Retinal pigment epithelial cell (primary cell): ENCODE data around the gene OR51B4.
A peak's percentile ranks its signal among the peaks of the same experiment; 100 is the strongest.

Source experiments
- DNase-seq: peaks from one replicate; pipeline ENCODE4 v3.0.0-alpha.2; 2010; ENCODE audit warnings: low read depth
- H3K4me3 ChIP-seq: 2 replicates; pipeline ENCODE4 v1.5.1; 2011; ENCODE audit warnings: mild to moderate bottlenecking, low read length, control low read depth, moderate library complexity
- TF ChIP-seq, protein P1 (sequence below): conservative IDR thresholded peaks from 2 replicates; pipeline ENCODE4 v1.5.1; 2011; ENCODE audit warnings: low read depth, low read length, control low read depth, inconsistent platforms

The OR51B4 gene, protein sequence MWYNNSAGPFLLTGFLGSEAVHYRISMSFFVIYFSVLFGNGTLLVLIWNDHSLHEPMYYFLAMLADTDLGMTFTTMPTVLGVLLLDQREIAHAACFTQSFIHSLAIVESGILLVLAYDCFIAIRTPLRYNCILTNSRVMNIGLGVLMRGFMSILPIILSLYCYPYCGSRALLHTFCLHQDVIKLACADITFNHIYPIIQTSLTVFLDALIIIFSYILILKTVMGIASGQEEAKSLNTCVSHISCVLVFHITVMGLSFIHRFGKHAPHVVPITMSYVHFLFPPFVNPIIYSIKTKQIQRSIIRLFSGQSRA

DNA sequence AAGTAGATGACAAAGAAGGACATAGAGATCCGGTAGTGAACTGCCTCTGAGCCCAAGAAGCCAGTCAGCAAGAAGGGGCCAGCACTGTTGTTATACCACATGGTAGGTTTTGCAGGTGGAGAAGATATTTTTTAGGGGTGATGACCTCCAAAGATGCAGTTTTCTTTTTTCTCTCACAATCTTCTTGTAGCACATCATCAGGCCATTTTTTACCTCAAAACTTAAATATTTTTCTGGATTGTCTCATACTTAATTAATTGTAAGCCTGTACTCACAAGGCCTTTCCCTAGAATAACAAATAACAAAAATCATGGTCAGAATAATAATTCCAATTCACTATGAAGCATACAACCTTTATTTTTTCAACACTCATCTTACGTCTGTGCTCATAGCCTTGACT is at the start of gene OR51B4:
OR51B4 (minus strand) TSS at position 101 of the 400 bp plus-strand sequence; CDS start at position 101, 0 bp downstream.
- TF ChIP-seq, protein P1, sequence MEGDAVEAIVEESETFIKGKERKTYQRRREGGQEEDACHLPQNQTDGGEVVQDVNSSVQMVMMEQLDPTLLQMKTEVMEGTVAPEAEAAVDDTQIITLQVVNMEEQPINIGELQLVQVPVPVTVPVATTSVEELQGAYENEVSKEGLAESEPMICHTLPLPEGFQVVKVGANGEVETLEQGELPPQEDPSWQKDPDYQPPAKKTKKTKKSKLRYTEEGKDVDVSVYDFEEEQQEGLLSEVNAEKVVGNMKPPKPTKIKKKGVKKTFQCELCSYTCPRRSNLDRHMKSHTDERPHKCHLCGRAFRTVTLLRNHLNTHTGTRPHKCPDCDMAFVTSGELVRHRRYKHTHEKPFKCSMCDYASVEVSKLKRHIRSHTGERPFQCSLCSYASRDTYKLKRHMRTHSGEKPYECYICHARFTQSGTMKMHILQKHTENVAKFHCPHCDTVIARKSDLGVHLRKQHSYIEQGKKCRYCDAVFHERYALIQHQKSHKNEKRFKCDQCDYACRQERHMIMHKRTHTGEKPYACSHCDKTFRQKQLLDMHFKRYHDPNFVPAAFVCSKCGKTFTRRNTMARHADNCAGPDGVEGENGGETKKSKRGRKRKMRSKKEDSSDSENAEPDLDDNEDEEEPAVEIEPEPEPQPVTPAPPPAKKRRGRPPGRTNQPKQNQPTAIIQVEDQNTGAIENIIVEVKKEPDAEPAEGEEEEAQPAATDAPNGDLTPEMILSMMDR: no peak
- H3K4me3 ChIP-seq: no peak within 1 kb of the TSS
- DNase-seq: no peak

- TF ChIP-seq, protein P1: no peak
- DNase-seq: no peak
Observed at GRCh38 chr11:5351208-5351607, 49.5 kb upstream of the OR51B4 start, which contains the start of gene OR51B6. OR51B6 (plus strand) TSS chr11:5351508; CDS start chr11:5351508, 0 bp downstream.

GRCh38 chr11:5349550-5349949 is 47.8 kb upstream of the OR51B4 start:
- TF ChIP-seq, protein P1: no peak
- no peak for DNase-seq
- no peak overlapping the region for H3K4me3 ChIP-seq

More at GRCh38 chr11:5351208-5351607, 49.5 kb upstream of the OR51B4 start, which contains the start of gene OR51B6:
- H3K4me3 ChIP-seq: no peak within 1 kb of the TSS

DNA sequence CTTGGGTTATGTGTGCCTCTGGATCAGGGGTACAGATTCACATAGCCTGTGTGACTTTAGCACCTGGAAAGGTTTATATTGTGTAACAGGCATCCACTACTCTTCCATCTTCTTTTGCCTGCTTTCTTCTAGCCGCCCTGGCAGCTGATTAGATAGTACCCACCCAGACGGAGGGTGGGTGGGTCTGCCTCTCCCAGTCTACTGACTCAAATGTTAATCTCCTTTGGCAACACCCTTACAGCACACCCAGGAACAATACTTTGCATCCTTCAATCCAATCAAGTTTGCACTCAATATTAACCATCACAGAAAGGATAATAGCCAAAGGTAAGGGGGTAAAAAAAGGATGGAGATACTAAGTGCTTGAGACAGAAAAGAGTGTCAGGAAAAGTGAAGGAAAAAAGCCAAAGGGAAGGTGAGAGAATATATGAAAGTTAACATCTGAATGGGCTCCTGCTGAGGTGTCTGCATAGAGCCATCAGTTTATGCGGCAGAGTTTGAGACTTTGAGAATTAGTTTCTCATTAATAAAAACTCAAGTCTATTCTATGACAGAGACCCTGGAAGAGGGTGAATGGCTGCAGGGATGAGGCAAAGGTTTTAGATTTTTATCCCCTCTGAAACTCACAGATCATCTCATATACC is 46.9 kb upstream of the OR51B4 start:
- TF ChIP-seq, protein P1: no peak
- no peak for DNase-seq
- H3K4me3 ChIP-seq: no peak overlapping the region

DNA sequence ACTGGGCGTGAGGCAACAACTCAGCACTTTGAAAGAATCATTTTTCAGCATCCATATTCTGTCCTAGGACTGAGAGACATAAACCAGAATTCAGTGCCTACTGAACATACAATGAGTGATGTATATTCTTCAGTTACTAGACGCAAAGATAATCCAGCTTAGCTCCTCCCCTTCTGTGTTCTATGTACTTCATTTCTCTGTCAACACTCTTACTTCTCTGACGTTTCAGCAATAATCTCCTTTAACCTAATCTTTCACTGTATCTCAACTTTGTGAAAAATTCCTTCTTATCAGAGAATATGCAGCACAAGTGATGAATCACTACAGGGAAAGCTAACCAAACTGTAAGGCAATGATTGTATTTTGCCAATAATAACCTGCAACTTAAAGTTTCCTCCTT is 44.1 kb upstream of the OR51B4 start:
- peak; percentile 48 for DNase-seq
- TF ChIP-seq, protein P1: no peak
- no peak overlapping the region for H3K4me3 ChIP-seq

DNA sequence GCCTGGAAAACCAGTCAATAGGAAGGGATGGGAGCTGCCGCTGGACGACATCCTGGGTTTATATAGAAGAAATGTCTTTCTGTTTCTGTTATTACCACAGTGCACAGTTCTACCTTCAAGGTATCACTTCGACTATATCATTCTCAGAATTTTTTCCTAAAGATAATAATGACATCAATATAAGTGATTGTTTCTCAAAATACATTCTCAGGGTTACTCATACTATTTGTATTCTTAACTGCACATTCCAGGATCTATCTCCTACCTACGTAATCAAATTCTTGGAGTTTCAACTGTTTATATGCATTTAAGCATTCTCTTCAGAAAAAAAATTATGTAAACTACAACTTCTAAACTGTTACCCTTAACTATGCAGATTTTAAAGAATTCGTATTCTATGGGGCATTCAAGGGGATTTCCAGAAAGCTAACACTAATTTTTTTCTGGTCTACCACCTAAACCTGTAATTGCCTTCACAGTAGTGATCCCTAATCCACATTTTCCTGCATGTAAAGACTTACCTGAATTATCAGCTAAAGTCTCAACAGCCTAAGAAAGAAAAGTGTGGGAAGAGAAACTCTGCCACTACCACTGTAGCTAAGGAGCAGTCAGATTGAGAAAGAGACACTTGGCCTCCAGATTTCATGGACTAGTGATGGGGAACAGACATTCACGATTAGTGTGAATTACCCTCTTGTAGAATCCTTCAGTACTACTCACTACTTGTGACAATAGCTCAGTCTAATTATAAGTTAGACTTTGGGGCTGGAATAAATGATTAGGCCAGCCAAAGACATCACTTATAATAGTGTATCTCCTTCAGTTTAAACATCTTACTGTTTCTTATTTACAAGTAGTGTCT is 42.0 kb upstream of the OR51B4 start, which contains the start of gene OR51B5:
OR51B5 (minus strand) TSS at position 51 of the 862 bp plus-strand sequence; CDS start at position 51, 0 bp downstream.
- H3K4me3 ChIP-seq: no peak within 1 kb of the TSS
- no peak for DNase-seq
- TF ChIP-seq, protein P1: no peak
